Activated CD4-positive, CD25-positive, alpha-beta regulatory T cell treated with anti-CD3 and anti-CD28 coated beads, Interleukin-2, amount 50 U/mL, for 72 hours (primary cell): Measurements from ENCODE around the gene TSPAN18.

Source experiments
- DNase-seq: peaks from one replicate; pipeline ENCODE4 v3.0.0; 2021

TSPAN18 gene

DNA sequence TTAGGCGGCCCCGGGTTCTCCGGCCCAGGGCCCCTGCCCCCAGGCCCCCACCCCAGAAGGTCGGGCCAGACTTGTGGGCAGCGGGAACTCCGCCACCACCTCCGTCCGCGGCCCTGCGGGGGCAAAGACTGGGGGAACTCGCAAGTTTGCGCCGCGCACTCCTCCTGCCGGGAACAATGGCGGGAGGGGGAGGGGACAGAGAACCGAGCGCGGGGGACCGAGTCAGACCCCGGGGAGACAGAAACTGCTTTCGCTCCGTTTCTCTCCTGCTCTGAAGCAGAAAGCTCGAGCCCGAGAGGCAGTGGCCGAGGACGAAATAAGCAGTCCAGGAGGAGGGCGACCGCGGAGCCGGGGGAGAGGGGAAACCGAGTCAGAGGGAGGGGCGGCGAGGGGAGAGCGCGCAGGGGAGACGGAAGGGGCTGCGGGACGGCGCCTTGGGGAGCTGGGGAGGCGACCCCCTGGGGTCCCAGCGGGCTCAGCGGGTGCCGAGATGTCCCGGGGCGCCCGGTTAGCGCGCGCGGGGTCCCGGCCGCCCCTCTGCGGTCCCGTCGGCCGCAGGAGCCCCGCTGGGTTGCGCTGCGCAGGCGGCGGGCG, 223.4 kb downstream of the TSPAN18 start:
- DNase-seq: peak; percentile 47

DNA sequence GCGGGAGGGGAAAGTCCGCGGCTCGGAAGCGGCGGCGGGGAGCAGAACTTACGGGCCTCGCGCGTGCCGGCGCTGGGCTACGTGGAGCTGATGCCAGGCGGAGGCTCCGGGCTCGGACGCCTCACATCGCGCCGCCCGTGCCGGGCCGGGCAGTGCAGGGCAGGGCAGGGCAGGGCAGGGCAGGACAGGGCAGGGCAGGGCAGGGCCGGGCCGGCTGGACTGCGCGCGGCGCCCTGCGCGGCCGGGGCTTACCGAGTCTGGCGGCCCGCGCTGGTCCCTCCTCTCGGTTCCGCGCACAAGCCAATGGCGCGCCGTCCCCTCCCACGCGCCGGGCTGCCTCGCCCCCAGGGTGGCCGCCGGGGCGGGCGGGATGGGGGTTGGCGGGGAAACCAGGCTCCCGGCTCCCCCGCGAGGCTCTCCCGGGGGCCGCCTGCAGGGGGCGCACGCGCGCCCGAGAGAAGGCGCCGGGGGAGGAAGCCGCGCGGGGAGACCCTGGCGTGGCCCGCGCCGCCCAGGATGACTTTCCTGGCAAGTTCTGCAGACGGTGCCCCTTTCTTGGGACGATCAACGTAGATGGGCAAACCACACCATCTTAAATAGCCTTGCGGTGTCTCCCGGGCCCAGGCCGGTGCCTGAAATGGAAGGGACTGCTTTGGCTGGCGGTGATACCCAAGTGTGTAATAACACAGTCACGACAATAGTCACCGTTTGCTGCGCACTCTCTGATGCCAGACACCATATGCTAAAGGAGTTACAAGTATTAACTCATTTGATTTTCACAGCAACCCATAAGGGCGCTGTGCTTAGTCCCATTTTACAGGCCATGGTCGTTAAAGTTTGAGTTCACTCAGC, 224.1 kb downstream of the TSPAN18 start, which contains the start of gene TP53I11:
Gene TP53I11 (minus strand): TSS at position 259 of the 852 bp plus-strand sequence. CDS start 12,548 bp downstream, outside the sequence.
- DNase-seq: peak; percentile 73

DNA sequence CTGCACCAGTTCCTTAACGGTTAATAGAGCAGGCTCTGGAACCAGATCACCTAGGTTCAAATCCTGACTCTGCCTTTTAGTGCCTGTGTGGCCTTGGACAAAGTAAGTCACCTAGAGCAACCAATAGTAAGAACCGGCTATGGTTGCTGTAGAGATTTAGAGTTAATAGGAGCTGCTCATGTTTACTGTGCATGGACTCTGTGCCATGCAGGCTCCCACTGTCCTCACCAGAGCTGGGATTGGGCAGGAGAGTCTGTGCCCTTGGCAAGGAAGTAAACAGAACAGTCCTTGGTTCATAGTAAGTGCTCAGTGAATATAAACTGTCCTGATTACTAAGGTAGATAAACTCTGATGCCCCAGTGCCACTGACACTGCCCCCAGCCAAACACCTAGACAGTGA, 225.3 kb downstream of the TSPAN18 start:
- no peak for DNase-seq

DNA sequence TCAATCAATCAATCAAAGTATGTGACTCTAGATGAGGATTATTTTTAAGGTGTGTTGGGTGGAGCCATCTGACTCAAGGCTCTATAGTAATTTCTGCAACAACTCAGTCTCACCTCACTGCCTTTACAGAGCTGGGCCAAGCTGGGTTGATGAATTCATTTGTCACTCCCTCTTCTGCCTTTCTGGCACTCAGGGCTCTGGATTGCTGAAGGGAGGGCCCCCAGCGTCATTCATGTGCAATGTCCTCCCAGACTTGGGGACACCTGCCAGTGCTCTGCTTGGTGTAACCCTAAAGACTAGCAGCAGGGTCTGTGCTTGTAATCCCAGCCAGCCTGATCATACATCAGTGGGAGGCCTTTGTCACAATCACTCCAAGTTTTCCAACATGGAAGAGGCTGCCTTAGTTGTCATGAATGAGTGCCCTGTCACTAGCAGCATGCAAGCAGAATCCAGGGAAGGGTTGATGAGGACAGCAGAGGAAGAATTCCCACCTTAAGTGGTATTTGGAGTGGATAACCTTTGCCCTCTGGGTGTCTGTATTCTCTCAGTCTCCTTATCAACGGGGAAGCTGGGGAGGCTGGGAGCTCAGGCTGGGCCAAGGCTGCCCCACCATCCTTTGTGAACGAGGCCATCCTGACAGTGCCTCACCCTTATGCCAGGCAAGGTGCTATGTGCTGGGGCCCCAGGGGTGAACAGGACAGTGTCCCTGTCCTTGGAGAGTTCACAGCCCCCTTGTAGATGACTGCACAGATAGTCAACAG, 225.9 kb downstream of the TSPAN18 start:
- DNase-seq: no peak

DNA sequence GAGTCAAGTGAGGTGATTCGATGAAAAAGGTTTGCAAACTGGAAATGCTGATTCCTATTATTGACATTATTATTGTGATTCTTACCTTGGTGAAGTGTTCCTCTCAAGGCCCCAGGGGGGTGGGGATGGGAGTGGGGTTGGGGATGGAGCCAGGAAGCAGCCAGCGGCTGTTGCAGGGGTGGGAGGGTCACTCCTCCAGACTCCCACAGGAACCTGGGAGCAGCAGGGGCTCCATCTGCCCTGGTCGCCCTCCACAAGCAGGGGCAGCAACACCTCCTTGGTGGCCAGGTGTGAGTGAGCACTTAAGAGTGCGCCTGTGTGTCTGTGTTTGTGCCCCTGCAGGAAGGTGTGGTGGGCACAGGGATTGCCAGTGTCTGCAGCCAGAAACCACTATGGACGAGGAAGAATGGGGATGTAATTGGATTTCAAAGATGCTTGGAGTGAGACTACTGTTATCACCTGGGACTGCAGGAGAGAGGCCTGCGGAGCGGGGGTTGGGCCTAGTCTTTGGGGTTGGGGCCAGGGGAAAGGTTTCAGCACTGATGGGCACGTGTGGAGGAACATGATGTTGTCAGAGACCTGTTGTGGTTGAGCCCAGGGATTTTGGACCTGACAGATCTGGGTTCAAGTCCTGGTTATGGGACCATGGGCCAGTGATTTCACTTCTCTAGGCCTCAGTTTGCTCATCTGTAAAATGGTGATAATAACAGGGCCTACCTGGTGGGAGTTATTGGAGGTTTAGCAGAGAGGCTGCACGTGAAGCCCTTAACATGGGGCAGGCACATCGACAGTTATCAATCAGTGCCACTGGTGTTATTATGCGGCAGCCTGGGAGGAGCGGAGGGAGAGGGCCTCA, 227.5 kb downstream of the TSPAN18 start:
- no peak for DNase-seq

DNA sequence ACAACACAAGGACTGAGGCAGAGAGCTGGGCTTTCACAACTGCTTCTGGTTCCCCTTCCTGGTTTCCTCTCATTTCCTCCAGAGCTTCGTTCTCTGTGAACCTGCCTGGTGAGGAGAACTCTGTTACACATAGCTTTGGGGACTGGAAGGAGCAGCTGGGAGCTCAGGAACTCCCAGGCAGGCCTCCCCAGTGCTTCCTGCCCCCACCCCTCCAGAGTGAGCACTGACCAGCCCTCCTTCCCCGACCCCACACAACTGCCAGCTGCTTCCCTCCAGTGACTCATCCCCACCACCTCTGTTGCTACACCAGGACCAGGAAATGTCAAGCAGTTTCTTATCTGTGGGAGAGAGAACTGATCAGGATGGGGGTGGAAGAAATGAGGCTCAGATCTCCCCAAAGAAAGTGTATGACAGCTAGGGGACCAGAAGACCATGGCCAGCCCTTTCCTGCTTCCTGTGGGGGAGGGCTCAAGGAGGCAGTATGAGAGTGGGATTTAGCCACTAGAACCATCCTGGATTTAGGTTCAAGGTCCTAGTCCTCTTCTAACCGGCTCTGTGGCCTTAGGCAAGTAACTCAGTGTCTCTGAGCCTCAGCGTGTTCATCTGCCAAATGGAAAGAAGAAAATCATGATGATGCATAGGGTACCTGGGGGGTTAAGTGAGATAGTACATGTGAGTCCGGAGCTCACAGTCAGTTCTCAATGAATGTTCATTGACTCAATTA, 228.4 kb downstream of the TSPAN18 start:
- no peak for DNase-seq

DNA sequence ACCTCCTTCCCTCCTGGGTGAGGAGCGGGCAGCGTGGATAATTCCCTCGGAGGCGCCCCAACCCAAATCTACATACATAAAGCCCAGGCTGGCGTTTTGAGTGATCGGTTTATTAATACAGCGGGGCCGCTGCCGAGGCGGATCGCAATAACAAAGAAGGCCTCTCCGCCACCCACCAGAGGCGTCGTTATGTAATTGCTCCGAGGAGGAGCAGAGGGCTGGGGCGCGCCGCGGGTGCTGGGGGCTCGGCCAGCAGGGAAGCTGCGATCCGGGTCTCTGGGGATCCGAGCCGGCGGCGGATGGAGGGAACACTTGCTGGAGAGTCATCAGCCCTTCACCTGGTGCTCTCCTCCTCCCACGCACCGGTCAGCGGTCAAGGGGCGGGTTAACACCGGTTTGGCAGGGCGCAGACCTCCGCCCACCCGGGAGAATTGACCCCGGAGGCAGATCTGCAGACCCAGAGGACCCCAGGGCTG, 230.3 kb downstream of the TSPAN18 start:
- no peak for DNase-seq

DNA sequence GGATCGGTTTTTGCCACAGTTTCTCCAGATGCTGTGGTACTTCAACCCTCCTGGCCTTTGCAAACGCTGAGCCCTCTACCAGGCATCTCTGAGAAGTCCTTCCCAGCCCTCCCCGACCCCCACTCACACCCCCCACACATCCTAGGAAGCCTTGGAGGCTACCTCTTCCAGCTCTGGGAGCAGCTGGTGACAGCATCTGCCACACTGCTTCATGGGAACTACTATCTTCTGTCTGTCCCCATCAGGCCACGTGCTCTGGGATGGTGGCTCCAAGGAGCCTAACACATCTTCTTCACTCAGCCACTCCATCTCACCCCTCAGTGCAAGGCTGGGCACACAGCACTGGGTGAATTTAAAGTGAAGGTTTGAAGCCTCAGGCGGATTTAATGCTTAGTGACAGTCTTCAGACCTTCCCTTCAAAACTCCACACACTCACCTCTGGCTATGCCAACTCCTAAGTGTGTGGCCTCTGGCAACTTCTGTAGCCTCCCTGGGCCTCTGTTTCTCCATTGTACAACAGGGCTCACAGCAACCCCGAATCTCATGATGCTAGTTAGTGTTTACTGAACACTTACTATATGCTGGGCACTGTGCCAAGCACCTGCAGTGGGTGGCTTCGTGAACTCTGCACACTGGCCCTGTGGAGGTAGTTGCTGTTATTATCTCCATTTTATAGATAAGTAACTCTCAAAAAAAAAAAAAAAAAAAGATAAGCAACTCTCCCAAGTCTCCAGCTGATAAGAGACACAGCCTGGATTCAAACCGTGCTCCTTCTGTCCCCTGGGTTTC, 231.2 kb downstream of the TSPAN18 start:
- no peak for DNase-seq

DNA sequence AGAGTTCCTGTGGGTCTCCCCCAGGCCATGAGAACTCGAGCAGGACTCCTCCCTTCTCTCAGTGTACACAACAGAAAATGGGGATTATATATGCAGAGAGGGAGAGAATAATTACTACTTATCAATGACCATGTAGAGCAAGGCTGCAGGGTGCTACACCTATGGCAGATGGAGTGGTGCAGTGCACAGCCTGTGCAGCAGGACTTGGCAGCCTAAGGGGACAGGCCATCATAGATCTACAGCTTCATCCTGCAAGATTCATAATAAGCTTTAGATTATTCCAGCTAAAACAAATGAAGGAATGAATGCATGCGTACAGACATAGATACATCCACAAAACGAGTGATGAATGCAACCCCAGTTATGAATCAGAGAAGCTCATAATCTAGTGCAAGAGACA, 232.3 kb downstream of the TSPAN18 start:
- no peak for DNase-seq

DNA sequence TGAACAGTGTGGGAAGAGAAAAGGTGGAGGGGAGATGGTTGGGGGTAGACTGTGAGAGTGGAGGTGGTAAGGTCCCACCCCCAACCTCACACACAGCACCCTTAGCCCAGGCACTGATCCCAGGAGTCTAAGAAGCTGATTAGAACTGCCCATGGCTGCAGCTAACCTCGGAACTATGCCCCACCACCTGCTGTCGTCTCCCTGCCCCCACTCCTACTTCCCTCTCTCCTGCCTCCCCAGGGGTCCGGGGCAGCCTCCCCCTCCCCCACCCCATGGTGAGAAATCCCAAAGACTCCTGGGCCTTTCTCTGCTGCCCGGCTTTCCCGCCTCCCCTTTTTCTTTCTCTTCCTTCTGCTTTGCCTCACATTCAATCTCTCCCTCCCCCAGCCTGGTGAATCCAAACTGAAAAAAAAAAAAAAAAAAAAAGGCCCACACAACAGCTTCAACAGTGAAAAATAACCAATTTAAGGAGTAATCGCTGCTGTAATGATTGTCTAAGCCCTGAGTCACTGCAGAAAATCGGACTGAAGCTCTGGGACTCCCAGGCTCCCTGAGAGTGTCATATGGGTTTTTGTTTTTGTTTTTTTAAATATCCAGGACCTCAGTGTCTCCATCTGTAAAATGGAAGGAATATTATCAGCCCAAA, 233.6 kb downstream of the TSPAN18 start:
- no peak for DNase-seq

DNA sequence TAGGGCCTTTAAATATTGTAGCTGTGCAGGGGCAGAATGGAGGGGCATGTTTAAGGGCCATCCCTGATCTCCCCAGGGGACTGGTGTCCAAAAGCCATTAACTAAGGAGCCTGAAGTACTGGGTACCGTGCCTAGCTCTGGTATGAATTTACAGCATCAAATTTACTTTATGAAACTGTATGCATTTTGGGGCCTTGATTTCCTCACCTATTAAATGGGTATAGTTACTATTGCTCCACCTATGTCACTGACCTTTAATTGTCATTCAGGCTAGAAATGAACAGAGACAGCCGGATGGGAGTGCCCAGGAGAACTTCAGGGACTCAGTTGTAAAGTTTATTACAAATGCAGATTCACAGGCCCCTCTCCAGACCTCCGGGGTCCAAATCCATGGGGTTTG, 235.7 kb downstream of the TSPAN18 start:
- no peak for DNase-seq

DNA sequence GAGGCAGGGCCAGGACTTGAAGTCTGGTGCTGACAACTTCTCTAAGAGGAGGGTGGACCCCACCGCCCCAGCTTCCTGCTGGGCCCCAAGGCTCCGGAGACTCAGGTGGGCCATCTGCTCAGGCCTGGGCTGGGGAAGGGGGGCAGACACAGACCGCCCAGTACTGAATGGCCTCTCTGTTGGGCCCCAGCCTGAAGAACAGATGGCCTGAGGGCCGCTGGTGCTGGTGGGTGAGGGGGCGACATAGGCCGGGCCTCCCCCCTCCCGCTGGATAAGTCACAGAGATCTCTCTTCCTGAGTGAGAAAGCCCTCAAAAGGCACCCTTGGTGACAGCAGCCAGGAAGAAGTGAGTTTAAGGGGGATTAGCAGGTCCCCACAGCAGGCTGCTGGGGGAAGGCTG, 236.4 kb downstream of the TSPAN18 start:
- DNase-seq: no peak

DNA sequence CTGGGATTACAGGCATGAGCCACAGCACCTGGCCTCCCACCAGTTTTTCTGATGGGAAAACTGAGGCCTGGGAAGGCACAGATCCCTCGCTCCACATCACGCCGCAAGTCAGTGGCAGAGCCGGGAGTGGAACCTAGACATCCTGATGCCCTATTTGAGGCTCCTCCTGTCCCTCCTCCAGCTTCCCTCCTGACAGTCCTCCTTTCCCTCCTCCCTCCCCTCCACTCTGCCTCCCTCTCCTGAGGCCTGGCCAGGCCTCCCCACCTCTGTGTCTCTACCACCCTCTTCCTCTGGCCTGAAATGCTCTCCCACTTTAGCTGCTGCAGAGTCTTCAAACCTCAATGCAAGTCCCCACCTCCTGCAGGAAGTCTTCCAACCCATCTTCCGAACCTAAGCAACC, 237.2 kb downstream of the TSPAN18 start:
- DNase-seq: no peak

DNA sequence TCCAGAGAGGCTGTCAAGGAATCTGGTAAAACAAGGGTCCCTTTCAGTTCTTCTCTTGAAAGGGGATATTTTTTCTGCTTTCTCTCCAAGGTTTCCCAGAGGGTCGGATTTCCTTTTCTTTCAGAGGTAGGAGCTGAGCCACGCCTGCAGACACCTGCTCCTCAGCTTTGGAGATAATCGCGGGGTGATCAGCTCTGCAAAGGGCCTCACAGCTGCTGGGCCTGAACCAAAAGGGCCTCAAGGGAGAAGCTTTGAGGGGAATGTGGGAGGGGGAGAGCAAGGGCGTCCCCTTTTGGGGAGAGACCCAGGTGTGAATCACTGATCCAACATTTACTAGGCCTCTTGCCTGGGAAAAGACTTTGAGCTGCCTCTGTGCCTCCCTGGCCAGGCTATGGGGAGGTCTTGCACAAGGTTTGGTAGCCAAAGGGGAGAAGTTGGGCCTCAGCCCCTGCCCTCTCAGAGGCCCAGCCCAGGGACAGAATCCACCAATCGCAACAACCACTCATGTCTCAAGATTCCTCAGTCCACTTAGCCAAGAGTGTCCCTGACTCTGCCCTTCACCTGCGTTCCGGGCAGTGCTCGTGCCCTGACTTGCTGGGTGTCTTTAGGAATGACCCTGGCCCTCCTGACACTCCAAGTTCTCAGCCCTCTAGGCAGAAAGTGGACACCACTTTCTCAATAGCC, 237.9 kb downstream of the TSPAN18 start:
- no peak for DNase-seq

DNA sequence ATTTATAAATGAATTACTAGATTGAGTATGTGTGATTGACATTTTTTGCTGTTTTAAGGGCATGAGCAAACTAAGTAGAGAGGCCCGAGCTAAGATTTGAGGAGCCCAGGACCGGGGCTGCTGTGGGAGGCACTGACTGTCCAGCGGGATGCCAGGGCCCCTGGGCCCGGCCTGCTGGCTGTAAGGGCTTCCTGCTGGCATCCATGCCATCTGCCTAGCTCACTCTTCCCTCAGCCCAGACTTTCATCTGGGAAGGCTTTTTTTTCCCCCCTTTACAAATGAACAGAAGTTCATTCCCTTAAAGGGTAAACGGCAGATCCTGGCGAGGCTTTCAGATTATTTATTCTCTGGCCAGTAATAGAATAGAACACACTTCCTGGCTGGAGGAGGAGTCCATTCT, 239.9 kb downstream of the TSPAN18 start:
- no peak for DNase-seq

DNA sequence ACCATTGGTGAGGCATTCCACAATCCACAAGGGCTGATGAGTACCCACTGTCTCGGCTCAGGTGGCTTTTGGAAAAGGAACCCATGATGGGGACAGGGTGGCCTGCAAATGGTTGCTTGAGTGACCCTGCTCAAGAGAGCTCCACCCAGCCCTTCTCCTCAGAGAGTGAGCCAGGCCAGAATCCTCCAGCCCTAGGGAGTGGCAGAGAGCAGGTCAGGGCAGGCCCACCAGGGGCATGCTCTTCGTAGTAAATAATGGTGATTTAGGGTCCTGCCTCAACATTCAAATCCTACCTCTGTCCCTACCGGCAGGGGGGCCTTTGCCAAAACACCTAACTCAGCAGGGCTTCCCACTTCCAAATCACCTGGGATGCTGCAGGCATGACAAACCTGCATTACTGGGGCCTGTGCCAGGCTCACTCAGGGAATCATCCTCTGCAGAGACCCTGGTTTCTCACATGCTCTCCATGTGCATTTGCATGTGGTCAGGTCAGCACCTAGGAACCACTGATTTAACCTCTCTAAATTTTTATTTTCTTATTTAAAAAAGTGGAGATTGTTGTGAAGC, 241.3 kb downstream of the TSPAN18 start:
- no peak for DNase-seq

DNA sequence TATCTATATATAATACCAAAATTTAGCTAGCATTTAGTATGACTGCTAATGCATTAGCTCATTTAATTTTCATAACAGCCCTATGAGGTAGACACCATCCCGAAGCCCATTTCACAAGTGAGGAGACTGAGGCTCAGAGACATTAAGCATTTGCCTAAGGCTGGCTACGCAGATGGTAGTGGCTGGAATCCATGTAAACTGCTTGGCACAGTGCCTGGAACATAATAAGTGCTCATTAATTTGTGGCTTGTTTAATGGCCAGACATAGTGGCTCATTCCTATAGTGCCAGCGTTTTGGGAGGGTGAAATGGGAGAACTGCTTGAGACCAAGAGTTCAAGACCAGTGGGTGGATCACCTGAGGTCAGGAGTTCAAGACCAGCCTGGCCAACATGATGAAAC, 241.7 kb downstream of the TSPAN18 start:
- DNase-seq: no peak

DNA sequence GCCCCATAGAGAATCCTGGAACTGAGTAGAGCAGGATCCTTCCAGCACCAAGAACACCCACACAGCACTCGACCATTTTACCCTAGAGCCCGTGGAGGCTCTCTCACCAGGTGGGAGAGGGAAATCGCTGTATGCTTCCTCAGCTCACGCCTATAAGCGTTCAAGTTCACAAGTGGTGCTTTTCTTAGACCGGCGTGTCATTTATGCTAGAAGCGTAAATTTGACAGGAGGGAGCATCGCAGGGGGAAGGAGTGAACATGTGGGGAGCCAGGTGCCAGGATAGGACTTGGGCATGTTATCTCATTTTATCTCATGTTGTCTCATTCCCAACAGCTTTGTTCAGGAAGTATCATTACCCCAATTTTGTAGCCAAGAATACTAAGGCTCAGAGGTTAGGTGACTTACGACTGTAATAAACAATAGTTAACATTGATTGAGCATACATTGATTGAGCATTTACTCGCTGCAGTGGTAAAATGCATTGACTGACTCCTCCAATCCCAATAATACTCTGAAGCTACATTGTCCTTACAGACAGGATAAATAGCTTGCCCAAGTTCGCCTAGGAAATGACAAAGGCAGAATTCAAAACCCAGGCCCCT, 243.0 kb downstream of the TSPAN18 start:
- DNase-seq: no peak

DNA sequence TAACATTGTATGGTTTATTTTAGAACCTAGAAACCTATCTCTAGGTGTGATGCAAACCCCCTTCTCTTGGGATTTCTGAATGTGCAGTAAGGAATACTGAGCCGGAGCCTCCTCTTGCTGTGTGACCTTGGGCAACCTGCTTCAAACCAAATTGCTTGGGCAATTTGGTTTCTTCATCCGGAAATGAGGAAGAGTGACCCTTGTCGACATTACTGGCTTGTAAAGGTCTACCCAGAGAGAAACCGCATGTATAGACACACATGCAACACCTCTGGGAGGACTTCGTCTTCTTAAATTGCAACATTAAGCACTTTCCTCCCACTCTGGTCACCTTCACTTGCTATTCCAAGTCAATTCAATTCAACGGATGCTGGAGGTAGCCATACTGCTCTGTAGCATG, 243.5 kb downstream of the TSPAN18 start:
- no peak for DNase-seq
